ENCODE results near the gene CCR5AS.

The CCR5AS gene

GRCh38 chr3:46454606-46455005, 47.7 kb upstream of the CCR5AS start:
- Histone ChIP-seq H4K20me1 (replicated peaks in 1 of 2; ENCODE audit: control insufficient read depth in 1 of 2, insufficient read depth in 2 of 2, low read length in 2 of 2) (no peaks in the 10 kb centered on the region), H3K27me3 (replicated peaks in 1 of 4; ENCODE audit: control insufficient read depth in 3 of 4, extremely low read depth in 1 of 4, insufficient read depth in 3 of 4, low read length in 3 of 4) (no peaks in the 10 kb centered on the region), H2AK5ac (ENCODE audit: low read depth, low read length) (no peak overlapping the region), H3K4me1 (replicated peaks in 1 of 4; ENCODE audit: control insufficient read depth in 3 of 4, insufficient read depth in 4 of 4, low read length in 3 of 4) (no peaks in the 10 kb centered on the region), H2BK5ac (ENCODE audit: low read depth, low read length) (no peak overlapping the region), H3K79me1 (ENCODE audit: low read depth, low read length) (no peaks in the 10 kb centered on the region), H3K23me2 (ENCODE audit: low read depth, low read length) (no peaks in the 10 kb centered on the region), H3K23ac (ENCODE audit: insufficient read length) (no peak overlapping the region), H4K8ac (ENCODE audit: extremely low read depth, insufficient read depth, low read length) (no peak overlapping the region), H4K91ac (replicated peaks; ENCODE audit: insufficient read length, low read length) (no peak overlapping the region), H2AFZ (ENCODE audit: low read length) (no peak overlapping the region), H3K4me3 (ENCODE audit: extremely low read depth in 1 of 4, insufficient read depth in 2 of 4, low read depth in 3 of 4, low read length in 4 of 4) (no peak overlapping the region), H3K4me2 (ENCODE audit: insufficient read depth in 1 of 2, low read depth in 2 of 2, low read length in 2 of 2) (no peak overlapping the region), H2BK15ac (ENCODE audit: low read length) (no peak overlapping the region), H3K14ac (ENCODE audit: insufficient read length) (no peak overlapping the region), H4K5ac (ENCODE audit: insufficient read length, low read depth, low read length) (no peak overlapping the region), H3K56ac (replicated peaks; ENCODE audit: insufficient read length, low read depth, low read length) (no peak overlapping the region), H3K9me3 (ENCODE audit: insufficient read depth in 2 of 2, low read depth in 1 of 2, low read length in 1 of 2) (no peaks in the 10 kb centered on the region), H3K4ac (replicated peaks; ENCODE audit: insufficient read length, low read depth, low read length) (no peak overlapping the region), H3K9ac (replicated peaks in 1 of 4; ENCODE audit: extremely low read depth in 1 of 4, low read depth in 3 of 4, low read length in 3 of 4) (no peak overlapping the region), H2BK12ac (ENCODE audit: low read depth, low read length) (no peak overlapping the region), H2BK120ac (replicated peaks; ENCODE audit: low read depth, low read length) (no peak overlapping the region), H3K18ac (ENCODE audit: extremely low read depth, low read length) (no peak overlapping the region), H3K79me2 (ENCODE audit: control insufficient read depth in 1 of 2, insufficient read depth in 2 of 2, low read length in 2 of 2) (no peaks in the 10 kb centered on the region), H3K36me3 (ENCODE audit: control insufficient read depth in 2 of 4, insufficient read depth in 4 of 4, low read length in 3 of 4) (no peaks in the 10 kb centered on the region), H2BK20ac (ENCODE audit: low read length) (no peak overlapping the region), H3K27ac (ENCODE audit: low read depth, low read length) (no peak overlapping the region)
- FAIRE-seq, result no peak
- no peak for DNase-seq (ENCODE audit: low read depth in 1 of 2, low spot score in 2 of 2)
- 72% methylated on average over 6 of the region's 7 CpGs; no CpG with 5 or more reads in 1 of the 2 experiments for WGBS, 2 experiments (ENCODE audit: extremely low coverage in 1 of 2, insufficient coverage in 1 of 2, insufficient read length in 1 of 2, insufficient replicate concordance in 2 of 2, low coverage in 1 of 2, low lambda C conversion rate in 2 of 2, missing lambda C conversion rate in 1 of 2)
- TF ChIP-seq GTF2F1 (IDR thresholded peaks at IDR 0.05; ENCODE audit: borderline replicate concordance, low read depth, low read length) (no peak), BRCA1 (IDR thresholded peaks at IDR 0.05; ENCODE audit: low read depth, low read length) (no peak), ASH2L (IDR thresholded peaks at IDR 0.05; ENCODE audit: low read length) (no peak), EGR1 (IDR thresholded peaks at IDR 0.05; ENCODE audit: borderline replicate concordance, low read depth, low read length) (no peak), CHD2 (IDR thresholded peaks at IDR 0.05; ENCODE audit: low read length) (no peak), RNF2 (IDR thresholded peaks at IDR 0.05; ENCODE audit: borderline replicate concordance, low read depth, low read length, missing control alignments, poor library complexity, severe bottlenecking) (no peak), SIN3A (conservative IDR thresholded peaks at IDR 0.05 in 1 of 2, IDR thresholded peaks at IDR 0.05 in 1 of 2; ENCODE audit: low read depth in 1 of 2, low read length in 2 of 2) (no peak), MAX (IDR thresholded peaks at IDR 0.05) (no peak), RBBP5 (IDR thresholded peaks at IDR 0.05; ENCODE audit: borderline replicate concordance, low read depth, low read length) (no peak), HDAC6 (IDR thresholded peaks at IDR 0.05; ENCODE audit: low read depth, low read length) (no peak), KDM1A (IDR thresholded peaks at IDR 0.05; ENCODE audit: borderline replicate concordance, low read length) (no peak), SP4 (IDR thresholded peaks at IDR 0.05; ENCODE audit: low read length) (no peak), TAF1 (IDR thresholded peaks at IDR 0.05; ENCODE audit: low read depth, low read length) (no peak), BACH1 (IDR thresholded peaks at IDR 0.05; ENCODE audit: low read length) (no peak), ATF3 (IDR thresholded peaks at IDR 0.05; ENCODE audit: insufficient read depth, low read depth, low read length) (no peak)
- ChIA-PET CTCF (ENCODE audit: partially characterized antibody) (interaction anchor here (0.9 to 4.5 kb wide), 4 partner anchors 9 to 217 kb away, joined by 3 to 22 read pairs (median 4); no protein-coding TSS in a partner anchor), POLR2A (ENCODE audit: partially characterized antibody) (no interaction called here)
